GM18505 (cell line): ENCODE measurements around the gene MRPS7.

Source experiments
- ATAC-seq: cut with Tn5 transposase; IDR thresholded peaks from one replicate; pipeline ENCODE4 v1.9.1; 2021; ENCODE audit not compliant: unreplicated experiment
- POLR2A ChIP-seq: IDR thresholded peaks from 4 replicates; pipeline ENCODE4 v1.6.1; 2011; ENCODE audit warnings: borderline replicate concordance; ENCODE audit not compliant: insufficient read depth, insufficient read length; ENCODE audit errors: extremely low read depth

MRPS7 gene

GRCh38 chr17:75238684-75239191, 22.9 kb upstream of the MRPS7 start:
- ATAC-seq: no peak
- TF ChIP-seq POLR2A: no peak

DNA sequence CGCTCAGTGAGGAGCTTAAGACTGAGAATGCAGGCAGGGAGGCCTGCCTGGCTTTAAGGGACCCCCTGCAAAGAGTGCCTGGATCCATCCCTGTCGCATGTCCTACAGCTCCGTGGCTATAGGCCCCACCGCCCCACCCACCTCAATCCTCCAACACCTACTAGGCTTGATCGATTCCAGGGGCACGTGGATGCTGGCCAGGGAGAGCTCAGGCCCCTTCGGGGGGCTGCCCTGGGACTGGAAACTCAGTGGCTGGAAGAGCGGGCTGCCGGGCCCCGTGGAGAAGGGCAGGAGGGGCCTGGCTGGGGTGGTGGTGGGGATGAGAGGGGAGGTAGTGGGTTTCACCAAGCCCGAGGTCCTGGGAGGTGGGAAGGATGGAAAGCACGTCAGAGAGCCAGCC, 22.5 kb upstream of the MRPS7 start:
- no peak for ATAC-seq
- TF ChIP-seq POLR2A: no peak

- TF ChIP-seq POLR2A: no peak
- ATAC-seq: no peak
These were observed 21.8 kb upstream of the MRPS7 start for GRCh38 chr17:75239778-75240393.

- no peak for ATAC-seq
These were observed 21.1 kb upstream of the MRPS7 start for GRCh38 chr17:75240394-75241142.

DNA sequence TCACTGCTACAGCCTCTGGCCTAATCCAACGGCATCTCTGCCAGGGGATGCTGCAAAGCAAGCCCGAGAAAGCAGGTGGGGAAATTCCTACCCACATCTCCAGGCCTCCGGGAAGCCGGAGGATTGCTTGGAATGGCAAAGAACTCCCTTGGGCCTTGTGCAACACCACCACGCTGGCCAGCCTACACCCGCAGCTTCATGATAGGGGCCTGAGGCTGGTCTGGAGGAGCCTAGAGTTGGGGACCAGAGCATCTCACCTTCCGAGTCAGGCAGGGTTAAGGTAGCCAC, 20.6 kb upstream of the MRPS7 start:
- no peak for TF ChIP-seq POLR2A
- ATAC-seq: no peak

More at GRCh38 chr17:75240394-75241142, 21.1 kb upstream of the MRPS7 start:
- no peak for TF ChIP-seq POLR2A

- no peak for TF ChIP-seq POLR2A
- no peak for ATAC-seq
These were observed 20.2 kb upstream of the MRPS7 start for GRCh38 chr17:75241502-75241901.

GRCh38 chr17:75241996-75242460, 19.7 kb upstream of the MRPS7 start:
- no peak for ATAC-seq
- TF ChIP-seq POLR2A: no peak

DNA sequence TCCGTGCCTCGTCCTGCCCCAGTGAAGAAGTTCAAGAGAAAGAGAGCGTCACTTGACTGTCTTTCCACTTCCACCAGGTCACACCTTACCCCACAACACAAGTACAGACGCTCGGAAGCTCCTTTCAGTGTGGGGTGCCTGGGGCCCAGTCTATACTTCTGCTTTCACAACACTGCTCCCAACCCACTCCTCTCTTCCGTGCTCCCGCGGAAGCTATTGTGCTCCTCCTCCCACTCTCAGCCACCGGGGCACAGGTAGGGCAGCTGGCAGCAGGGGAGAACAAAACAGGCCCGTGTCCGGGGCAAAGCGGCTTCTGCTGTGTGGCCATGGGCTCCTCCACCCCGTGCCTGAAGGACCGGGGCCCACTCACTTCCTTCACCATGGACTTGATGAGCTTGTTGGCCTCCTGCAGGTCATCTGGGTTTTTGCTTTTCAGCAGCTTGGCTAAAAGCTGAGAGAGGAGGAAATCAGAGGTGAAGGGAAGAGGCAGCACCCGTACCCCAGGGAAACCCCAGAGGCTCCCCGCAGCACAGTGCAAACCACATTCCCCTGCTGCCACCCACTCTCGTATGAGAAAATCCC, 19.1 kb upstream of the MRPS7 start:
- ATAC-seq: no peak
- TF ChIP-seq POLR2A: no peak

GRCh38 chr17:75244133-75244866, 17.4 kb upstream of the MRPS7 start:
- no peak for TF ChIP-seq POLR2A
- no peak for ATAC-seq

GRCh38 chr17:75245011-75245410, 16.7 kb upstream of the MRPS7 start:
- no peak for ATAC-seq
- TF ChIP-seq POLR2A: no peak

DNA sequence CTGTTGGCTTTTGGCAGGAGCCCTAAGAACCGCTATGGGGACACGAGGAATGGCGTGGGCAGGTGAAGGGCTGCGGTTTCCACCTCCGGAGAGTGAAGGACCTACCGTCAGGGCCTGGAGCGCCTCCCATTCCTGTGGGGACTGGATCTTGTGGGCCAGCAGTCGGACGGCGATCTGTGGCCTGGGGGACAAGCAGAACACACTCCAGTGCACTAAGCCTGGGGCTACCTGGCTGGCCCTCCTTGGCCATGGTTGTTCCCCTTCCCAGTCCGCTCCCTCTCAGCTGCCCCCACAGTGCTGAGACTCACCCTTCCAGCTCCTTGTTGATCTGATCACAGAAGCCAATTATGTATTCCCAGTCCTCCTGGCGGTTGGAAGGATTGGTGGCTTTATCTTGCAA, 15.3 kb upstream of the MRPS7 start:
- no peak for TF ChIP-seq POLR2A
- no peak for ATAC-seq

GRCh38 chr17:75249564-75249963, 12.1 kb upstream of the MRPS7 start:
- TF ChIP-seq POLR2A: no peak
- ATAC-seq: no peak

DNA sequence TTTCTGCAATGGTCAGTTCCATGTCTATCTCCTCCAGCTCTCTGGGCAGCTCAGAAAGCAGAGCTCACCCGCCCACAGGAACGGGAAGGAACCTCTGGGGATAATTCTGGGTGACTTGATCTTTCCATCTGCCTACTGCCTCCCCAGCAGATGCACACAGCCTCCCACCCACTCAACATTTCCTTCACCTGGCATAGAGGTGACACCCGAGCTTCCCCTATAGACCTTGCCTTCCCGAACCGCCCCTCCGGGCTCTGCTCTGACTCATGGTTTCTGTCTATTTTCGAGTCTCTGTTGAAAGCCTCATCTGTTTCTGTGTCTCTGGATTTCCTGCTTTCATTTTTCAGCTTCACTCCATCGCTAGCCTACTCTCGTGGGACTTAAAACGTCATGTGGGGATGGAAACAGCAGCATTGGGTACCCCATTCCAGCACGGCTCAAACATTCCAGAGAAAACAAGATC, 11.6 kb upstream of the MRPS7 start:
- ATAC-seq: peak; percentile 80
- no peak for TF ChIP-seq POLR2A
